GM18508 (cell line): ENCODE results near the gene GKN2.
A peak's percentile ranks its signal among the peaks of the same experiment; 100 is the strongest.

Experiments used
- ATAC-seq: cut with Tn5 transposase; IDR thresholded peaks from one replicate; pipeline ENCODE4 v1.9.1; 2021; ENCODE audit warnings: moderate number of reproducible peaks; ENCODE audit not compliant: insufficient read depth, unreplicated experiment

The GKN2 gene

GRCh38 chr2:68925295-68925896 is 27.3 kb downstream of the GKN2 start:
- no peak for ATAC-seq

GRCh38 chr2:68921646-68922045 is 31.0 kb downstream of the GKN2 start:
- no peak for ATAC-seq

- no peak for ATAC-seq
Measured at GRCh38 chr2:68920481-68921170, 32.1 kb downstream of the GKN2 start.

GRCh38 chr2:68918497-68918896 is 34.2 kb downstream of the GKN2 start:
- no peak for ATAC-seq

GRCh38 chr2:68917034-68917718 is 35.5 kb downstream of the GKN2 start:
- no peak for ATAC-seq

- ATAC-seq: no peak
Measured at GRCh38 chr2:68916226-68916625, 36.5 kb downstream of the GKN2 start.

- no peak for ATAC-seq
Measured at GRCh38 chr2:68915393-68915792, 37.3 kb downstream of the GKN2 start.

- ATAC-seq: no peak
Measured at GRCh38 chr2:68913359-68913758, 39.3 kb downstream of the GKN2 start.

GRCh38 chr2:68912732-68913131 is 40.0 kb downstream of the GKN2 start:
- ATAC-seq: no peak

- no peak for ATAC-seq
Measured at GRCh38 chr2:68912111-68912510, 40.6 kb downstream of the GKN2 start.

- no peak for ATAC-seq
Measured at GRCh38 chr2:68911709-68912108, 41.0 kb downstream of the GKN2 start.

GRCh38 chr2:68911246-68911645 is 41.4 kb downstream of the GKN2 start:
- no peak for ATAC-seq

GRCh38 chr2:68909793-68910674 is 42.7 kb downstream of the GKN2 start:
- no peak for ATAC-seq

- peak; percentile 94 for ATAC-seq
Measured at GRCh38 chr2:68908392-68908970, 44.2 kb downstream of the GKN2 start.

- peak; percentile 15 for ATAC-seq
Measured at GRCh38 chr2:68907920-68908253, 44.8 kb downstream of the GKN2 start.

GRCh38 chr2:68907232-68907919 is 45.3 kb downstream of the GKN2 start:
- no peak for ATAC-seq

GRCh38 chr2:68906716-68907115 is 46.0 kb downstream of the GKN2 start:
- ATAC-seq: no peak

- ATAC-seq: no peak
Measured at GRCh38 chr2:68905116-68905515, 47.6 kb downstream of the GKN2 start.

GRCh38 chr2:68901561-68901960 is 51.1 kb downstream of the GKN2 start:
- ATAC-seq: no peak

GRCh38 chr2:68901199-68901514 is 51.5 kb downstream of the GKN2 start:
- ATAC-seq: no peak
